CD14-positive monocyte (primary cell): ENCODE data around the gene PSME3. TPM values are rescaled to one million over a fixed set of nuclear protein-coding genes. Genes with fewer than 3 reads are reported as not detected.

ENCODE experiments used
- DNase-seq, 3 donors: peaks; one replicate each; pipeline ENCODE4 v3.0.0-alpha.2; 2011 to 2022
- H2AFZ ChIP-seq: 2 replicates; pipeline ENCODE4 v1.6.0; 2012; ENCODE audit warnings: mild to moderate bottlenecking, low read depth, low read length, inconsistent platforms; ENCODE audit not compliant: insufficient read depth, poor library complexity, severe bottlenecking
- H3K27ac ChIP-seq, 2 donors: 1 replicate in 1 of 2; 2 replicates in 1 of 2; pipeline ENCODE4 v1.5.1; 2012 to 2013; ENCODE audit warnings: low read length in 2 of 2, control low read depth in 1 of 2, inconsistent platforms in 1 of 2, low read depth in 1 of 2, mild to moderate bottlenecking in 1 of 2
- H3K27me3 ChIP-seq, 2 donors: one replicate each; pipeline versions ENCODE4 v1.6.0 to v1.6.1; 2011 to 2013; ENCODE audit warnings: low read length in 2 of 2; ENCODE audit not compliant: control insufficient read depth in 2 of 2, insufficient read depth in 2 of 2
- H3K36me3 ChIP-seq, 2 donors: replicated peaks in 1 of 2; 1 replicate in 1 of 2; 2 replicates in 1 of 2; pipeline versions ENCODE4 v1.5.1 to v1.6.1; 2012 to 2013; ENCODE audit warnings: low read length in 2 of 2, control low read depth in 1 of 2, inconsistent platforms in 1 of 2, mild to moderate bottlenecking in 1 of 2; ENCODE audit not compliant: insufficient read depth in 2 of 2, control insufficient read depth in 1 of 2
- H3K4me1 ChIP-seq, 2 donors: 1 replicate in 1 of 2; 2 replicates in 1 of 2; pipeline versions ENCODE4 v1.5.1 to v1.6.1; 2012 to 2013; ENCODE audit warnings: low read length in 2 of 2, control low read depth in 1 of 2, inconsistent platforms in 1 of 2, mild to moderate bottlenecking in 1 of 2, moderate library complexity in 1 of 2; ENCODE audit not compliant: insufficient read depth in 2 of 2, control insufficient read depth in 1 of 2
- H3K4me2 ChIP-seq: replicated peaks from 2 replicates; pipeline ENCODE3; 2012; ENCODE audit warnings: low read length, moderate library complexity, mild to moderate bottlenecking; ENCODE audit not compliant: poor library complexity, severe bottlenecking; ENCODE audit errors: extremely low read depth
- H3K4me3 ChIP-seq, 3 experiments: fragments of 200-600 bp in 1 of 3; sonication (generic) in 1 of 3; replicated peaks in 1 of 3; 1 replicate in 2 of 3; 2 replicates in 1 of 3; pipeline ENCODE4 v1.5.1; 2011 to 2013; ENCODE audit warnings: low read length in 3 of 3, mild to moderate bottlenecking in 3 of 3, control low read depth in 2 of 3, low read depth in 2 of 3, inconsistent platforms in 1 of 3, moderate library complexity in 1 of 3
- H3K79me2 ChIP-seq: 2 replicates; pipeline ENCODE4 v1.6.0; 2012; ENCODE audit warnings: mild to moderate bottlenecking, control low read depth, inconsistent platforms, low read length, moderate library complexity; ENCODE audit not compliant: insufficient read depth
- H3K9ac ChIP-seq: 2 replicates; pipeline ENCODE4 v1.6.0; 2017; ENCODE audit warnings: low read length, mild to moderate bottlenecking; ENCODE audit not compliant: insufficient read depth, poor library complexity, severe bottlenecking
- H3K9me3 ChIP-seq, 2 donors: replicated peaks in 1 of 2; 1 replicate in 1 of 2; 2 replicates in 1 of 2; pipeline versions ENCODE4 v1.5.1 to v1.6.1; 2012 to 2013; ENCODE audit warnings: low read length in 2 of 2, control low read depth in 1 of 2; ENCODE audit not compliant: control insufficient read depth in 1 of 2, insufficient read depth in 1 of 2
- H4K20me1 ChIP-seq: 2 replicates; pipeline ENCODE4 v1.6.0; 2012; ENCODE audit warnings: mild to moderate bottlenecking, low read length, control low read depth, moderate library complexity; ENCODE audit not compliant: insufficient read depth
- H3K27ac Mint-ChIP-seq, 7 donors: one replicate each; pipeline ENCODE4 v1.8.0; 2020; ENCODE audit warnings: mild to moderate bottlenecking in 7 of 7, mixed read lengths in 7 of 7, moderate library complexity in 6 of 7, inconsistent platforms in 2 of 7
- H3K27me3 Mint-ChIP-seq, 3 donors: one replicate each; pipeline ENCODE4 v1.8.0; 2021 to 2022; ENCODE audit warnings: low read depth in 3 of 3, mild to moderate bottlenecking in 3 of 3, mixed read lengths in 3 of 3, moderate library complexity in 3 of 3, inconsistent platforms in 1 of 3
- H3K36me3 Mint-ChIP-seq, 2 donors: one replicate each; pipeline ENCODE4 v1.8.0; 2020; ENCODE audit warnings: mixed read lengths in 2 of 2, inconsistent platforms in 1 of 2, mild to moderate bottlenecking in 1 of 2
- H3K4me1 Mint-ChIP-seq: one replicate; pipeline ENCODE4 v1.8.0; 2020; ENCODE audit warnings: mild to moderate bottlenecking, mixed read lengths
- H3K4me3 Mint-ChIP-seq, 2 donors: one replicate each; pipeline ENCODE4 v1.8.0; 2020; ENCODE audit warnings: mild to moderate bottlenecking in 2 of 2, mixed read lengths in 2 of 2, moderate library complexity in 1 of 2
- H3K9me3 Mint-ChIP-seq, 7 donors: one replicate each; pipeline ENCODE4 v1.8.0; 2020 to 2022; ENCODE audit warnings: mixed read lengths in 7 of 7, mild to moderate bottlenecking in 6 of 7, moderate library complexity in 6 of 7, inconsistent platforms in 2 of 7
- CTCF ChIP-seq: fragments of 200-600 bp; IDR thresholded peaks from one replicate; pipeline ENCODE4 v1.8.0; 2022; ENCODE audit warnings: antibody characterized with exemption, mild to moderate bottlenecking
- WGBS: methylation state at CpG from one replicate; pipeline ENCODE4 v1.1.5; 2013; ENCODE audit warnings: missing lambda C conversion rate; ENCODE audit not compliant: insufficient coverage; 5-methylcytosine and 5-hydroxymethylcytosine counted together
- intact Hi-C, 2 donors: fragments of 100-400 bp; cut with micrococcal nuclease; formaldehyde crosslinking; loops; one replicate each; pipeline versions ENCODE4 v1.15.0 to v1.15.1; 2023
- polyA plus RNA-seq, 3 donors: library from polyadenylated mRNA; depleted of rRNA in 1 of 3; unstranded in 2 of 3; stranded (reverse) in 1 of 3; fragments of 300-500 nt in 2 of 3; fragments of >200 nt in 1 of 3; fragmentation: Illumina TruSeq in 2 of 3; gene quantifications; 1 replicate in 2 of 3; 2 replicates in 1 of 3; pipeline ENCODE4 v1.2.3, GENCODE V29; 2012 to 2021

Gene PSME3
- polyA plus RNA-seq, 3 donors = 61.9 to 137 (median 124) TPM

DNA sequence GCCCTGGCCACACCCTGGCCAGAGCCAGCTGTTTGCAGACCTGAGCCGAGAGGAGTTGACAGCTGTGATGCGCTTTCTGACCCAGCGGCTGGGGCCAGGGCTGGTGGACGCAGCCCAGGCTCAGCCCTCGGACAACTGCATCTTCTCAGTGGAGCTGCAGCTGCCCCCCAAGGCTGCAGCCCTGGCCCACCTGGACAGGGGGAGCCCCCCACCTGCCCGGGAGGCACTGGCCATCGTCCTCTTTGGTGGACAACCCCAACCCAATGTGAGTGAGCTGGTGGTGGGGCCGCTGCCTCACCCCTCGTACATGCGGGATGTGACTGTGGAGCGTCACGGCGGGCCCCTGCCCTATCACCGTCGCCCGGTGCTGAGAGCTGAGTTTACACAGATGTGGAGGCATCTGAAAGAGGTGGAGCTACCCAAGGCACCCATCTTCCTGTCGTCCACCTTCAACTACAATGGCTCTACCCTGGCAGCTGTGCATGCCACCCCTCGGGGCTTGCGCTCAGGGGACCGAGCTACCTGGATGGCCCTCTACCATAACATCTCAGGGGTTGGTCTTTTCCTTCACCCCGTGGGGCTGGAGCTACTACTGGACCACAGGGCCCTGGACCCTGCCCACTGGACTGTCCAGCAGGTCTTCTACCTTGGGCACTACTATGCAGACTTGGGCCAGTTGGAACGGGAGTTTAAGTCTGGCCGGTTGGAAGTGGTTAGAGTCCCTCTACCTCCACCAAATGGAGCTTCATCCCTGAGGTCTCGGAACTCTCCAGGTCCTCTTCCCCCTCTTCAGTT, 11.8 kb downstream of the PSME3 start:
- peak overlapping the region in 5 of 7 donors; percentile 41 to 81 (median 63) for H3K27ac Mint-ChIP-seq
- 97% methylated on average over 16 of the region's 24 CpGs for WGBS
- peaks cover 28% of the 10 kb centered on the region for H3K4me1 Mint-ChIP-seq

GRCh38 chr17:42845556-42845917, 12.3 kb downstream of the PSME3 start:
- Histone ChIP-seq H3K4me1 (peaks cover 19 to 23% of the 10 kb centered on the region in 2 donors), H3K9ac (no peak overlapping the region), H2AFZ (no peak overlapping the region), H3K4me2 (no peak overlapping the region), H3K36me3 (peaks cover 50 to 54% of the 10 kb centered on the region in 2 donors), H3K9me3 (no peaks in the 10 kb centered on the region), H3K27me3 (no peaks in the 10 kb centered on the region), H3K4me3 (no peak overlapping the region), H3K27ac (peak overlapping the region in 1 of 2 donors; percentile 64), H3K79me2 (no peaks in the 10 kb centered on the region), H4K20me1 (peaks cover 42% of the 10 kb centered on the region)
- no peaks in the 10 kb centered on the region for H3K9me3 Mint-ChIP-seq
- peaks cover 0 to 5% (median 3%) of the 10 kb centered on the region in 3 donors for H3K27me3 Mint-ChIP-seq
- no peak for DNase-seq
- intact Hi-C loops = loop anchor here in 1 of 2 donors (10.0 kb wide), 1 partner anchor 149 kb away; the partner anchor contains the start of gene RPL27
- H3K36me3 Mint-ChIP-seq = peaks cover 47 to 52% of the 10 kb centered on the region in 2 donors
- TF ChIP-seq CTCF = no peak
- H3K27ac Mint-ChIP-seq = peak overlapping the region in 5 of 7 donors; percentile 21 to 81 (median 59)
- H3K4me1 Mint-ChIP-seq = peaks cover 28% of the 10 kb centered on the region
- no peak overlapping the region for H3K4me3 Mint-ChIP-seq
- 100% methylated on average over 1 of the region's 12 CpGs for WGBS

More for the DNA sequence above, 11.8 kb downstream of the PSME3 start:
- Histone ChIP-seq H3K4me3 (no peak overlapping the region), H4K20me1 (peaks cover 42% of the 10 kb centered on the region), H3K9ac (no peak overlapping the region), H2AFZ (no peak overlapping the region), H3K79me2 (no peaks in the 10 kb centered on the region), H3K27me3 (no peaks in the 10 kb centered on the region), H3K27ac (peak overlapping the region in 1 of 2 donors; percentile 64), H3K4me2 (no peak overlapping the region), H3K36me3 (peaks cover 56 to 59% of the 10 kb centered on the region in 2 donors), H3K9me3 (no peaks in the 10 kb centered on the region), H3K4me1 (peaks cover 19 to 23% of the 10 kb centered on the region in 2 donors)
- peaks cover 51 to 58% of the 10 kb centered on the region in 2 donors for H3K36me3 Mint-ChIP-seq
- intact Hi-C loops = loop anchor here (5.0 to 10.0 kb wide), 3 partner anchors 92 to 152 kb away; partner anchors contain the start of gene RPL27 (in 2 of the 2)
- H3K4me3 Mint-ChIP-seq = no peak overlapping the region
- DNase-seq = no peak
- TF ChIP-seq CTCF = no peak
- peaks cover 0 to 4% (median 3%) of the 10 kb centered on the region in 3 donors for H3K27me3 Mint-ChIP-seq
- H3K9me3 Mint-ChIP-seq = no peaks in the 10 kb centered on the region
